ENCODE measurements around the gene SLC25A11.

The SLC25A11 gene

GRCh38 chr17:4895657-4896331, 44.1 kb downstream of the SLC25A11 start:
- no peak for DNase-seq (ENCODE audit: low read depth)

DNA sequence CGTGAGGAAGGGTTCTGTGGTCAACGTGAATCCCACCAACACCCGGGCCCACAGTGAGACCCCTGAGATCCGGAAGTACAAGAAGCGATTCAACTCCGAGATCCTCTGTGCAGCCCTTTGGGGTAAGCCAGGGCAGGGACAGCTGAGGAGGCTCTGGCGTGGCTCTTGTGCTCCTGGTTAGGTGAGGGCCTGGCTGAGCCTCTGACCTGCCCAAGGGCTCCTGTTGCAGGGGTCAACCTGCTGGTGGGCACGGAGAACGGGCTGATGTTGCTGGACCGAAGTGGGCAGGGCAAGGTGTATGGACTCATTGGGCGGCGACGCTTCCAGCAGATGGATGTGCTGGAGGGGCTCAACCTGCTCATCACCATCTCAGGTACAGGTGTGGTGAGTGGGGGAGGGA, 44.7 kb downstream of the SLC25A11 start:
- DNase-seq (ENCODE audit: low read depth), result no peak

- DNase-seq (ENCODE audit: low read depth), result no peak
Measured at GRCh38 chr17:4893721-4894560, 45.9 kb downstream of the SLC25A11 start.

- no peak for DNase-seq (ENCODE audit: low read depth)
Measured at GRCh38 chr17:4893272-4893671, 46.6 kb downstream of the SLC25A11 start.

DNA sequence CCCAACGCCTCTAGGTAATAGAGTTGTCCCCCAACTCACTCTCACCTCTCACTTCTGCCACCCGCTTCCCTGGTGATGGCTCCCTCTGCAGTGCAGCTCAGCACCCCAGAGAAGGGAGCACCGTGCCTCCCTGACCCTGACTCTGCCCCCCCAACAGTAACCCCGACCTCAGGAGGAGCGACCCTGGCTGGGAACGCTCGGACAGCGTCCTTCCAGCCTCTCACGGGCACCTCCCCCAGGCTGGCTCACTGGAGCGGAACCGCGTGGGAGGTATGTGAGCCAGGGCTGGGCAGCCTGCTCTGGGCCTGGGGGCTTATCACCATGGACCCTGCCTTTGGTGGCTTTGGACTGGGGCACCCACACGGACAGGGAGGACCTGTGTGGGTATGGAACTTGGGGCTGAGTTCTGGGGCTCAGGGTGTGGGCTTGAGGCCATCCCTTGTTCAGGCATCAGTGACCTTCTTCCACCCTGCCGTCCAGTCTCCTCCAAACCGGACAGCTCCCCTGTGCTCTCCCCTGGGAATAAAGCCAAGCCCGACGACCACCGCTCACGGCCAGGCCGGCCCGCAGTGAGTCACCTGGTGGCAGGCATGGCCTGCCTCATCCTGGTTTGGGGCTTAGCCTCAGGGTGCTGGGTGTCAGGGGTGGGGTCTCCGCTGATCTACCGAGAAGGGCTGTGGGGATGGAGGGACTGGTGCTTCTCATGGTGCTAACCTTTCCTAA, 47.2 kb downstream of the SLC25A11 start:
- DNase-seq (ENCODE audit: low read depth), result no peak

DNA sequence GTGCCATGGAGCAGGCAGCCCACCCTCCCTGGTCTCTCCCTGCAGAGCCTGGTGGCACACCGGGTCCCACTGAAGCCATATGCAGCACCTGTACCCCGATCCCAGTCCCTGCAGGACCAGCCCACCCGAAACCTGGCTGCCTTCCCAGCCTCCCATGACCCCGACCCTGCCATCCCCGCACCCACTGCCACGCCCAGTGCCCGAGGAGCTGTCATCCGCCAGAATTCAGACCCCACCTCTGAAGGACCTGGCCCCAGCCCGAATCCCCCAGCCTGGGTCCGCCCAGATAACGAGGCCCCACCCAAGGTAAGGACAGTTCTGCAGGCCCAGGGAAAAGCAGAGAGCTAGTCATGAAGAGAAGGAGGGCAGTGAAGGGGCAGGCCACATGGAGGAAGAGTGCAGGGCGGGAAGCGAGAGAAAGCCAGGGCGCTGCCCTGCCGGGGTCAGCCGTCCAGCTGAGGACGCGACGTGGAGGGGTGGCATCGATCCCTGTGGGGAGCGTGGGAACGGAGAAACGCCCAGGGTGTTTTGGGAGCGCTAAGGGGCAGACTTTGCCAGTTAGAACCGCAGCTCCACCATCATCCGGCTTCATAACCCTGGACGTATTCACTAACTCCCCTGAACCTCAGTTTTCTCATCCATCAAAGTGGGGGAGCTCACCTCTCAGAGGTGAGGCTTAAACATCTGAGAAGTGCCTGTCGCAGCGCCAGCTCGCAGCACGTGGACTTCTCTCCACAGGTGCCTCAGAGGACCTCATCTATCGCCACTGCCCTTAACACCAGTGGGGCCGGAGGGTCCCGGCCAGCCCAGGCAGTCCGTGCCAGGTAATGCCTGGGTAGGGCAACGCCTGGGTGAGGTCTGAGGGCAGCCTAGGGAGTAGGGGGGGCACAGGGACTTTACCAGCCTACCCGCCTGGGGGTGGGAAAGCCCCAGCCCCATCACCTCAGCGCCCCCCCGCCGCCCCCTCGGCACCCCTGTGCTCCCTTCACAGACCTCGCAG, 48.1 kb downstream of the SLC25A11 start:
- DNase-seq (ENCODE audit: low read depth), result no peak

GRCh38 chr17:4887581-4887980, 52.3 kb downstream of the SLC25A11 start:
- DNase-seq (ENCODE audit: low read depth), result no peak

Data from activated T-cell treated with anti-CD3 and anti-CD28 coated beads for 24 hours (primary cell).